CD4-positive, alpha-beta T cell treated with Interleukin-15 for 1 hour (primary cell): Measurements from ENCODE around the gene FBRSL1.

Experiments
- DNase-seq: peaks from one replicate; pipeline ENCODE4 v3.0.0-alpha.2; 2020

Gene FBRSL1

DNA sequence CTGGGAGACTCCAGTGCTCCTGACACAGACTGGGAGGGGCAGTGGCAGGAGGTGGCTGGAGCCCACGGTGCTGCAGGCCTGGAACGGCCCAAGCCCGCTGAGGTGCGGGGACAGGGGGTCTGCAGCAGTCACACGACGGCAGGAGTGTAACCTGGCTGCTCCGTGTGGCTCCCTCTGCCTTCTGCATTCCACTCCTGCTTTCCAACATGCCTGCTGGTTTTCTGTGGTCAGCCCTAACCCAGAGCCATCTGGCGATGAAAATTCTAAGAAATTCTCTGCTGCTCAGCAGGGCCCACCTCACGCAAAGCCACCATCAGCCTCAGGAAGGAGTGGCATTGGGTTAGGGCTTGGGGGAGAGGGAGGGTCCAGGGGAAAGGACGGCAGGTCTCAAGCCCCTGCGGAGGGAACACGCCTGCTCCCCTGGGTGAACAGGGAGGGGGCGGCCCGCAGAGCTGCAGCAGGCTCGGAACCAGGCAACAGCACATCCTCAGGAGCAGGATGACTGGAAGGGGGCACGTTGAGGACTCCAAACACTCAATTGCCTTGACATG is 5.0 kb upstream of the FBRSL1 start:
- no peak for DNase-seq

- no peak for DNase-seq
Measured at GRCh38 chr12:132485619-132486018, 4.3 kb upstream of the FBRSL1 start.

DNA sequence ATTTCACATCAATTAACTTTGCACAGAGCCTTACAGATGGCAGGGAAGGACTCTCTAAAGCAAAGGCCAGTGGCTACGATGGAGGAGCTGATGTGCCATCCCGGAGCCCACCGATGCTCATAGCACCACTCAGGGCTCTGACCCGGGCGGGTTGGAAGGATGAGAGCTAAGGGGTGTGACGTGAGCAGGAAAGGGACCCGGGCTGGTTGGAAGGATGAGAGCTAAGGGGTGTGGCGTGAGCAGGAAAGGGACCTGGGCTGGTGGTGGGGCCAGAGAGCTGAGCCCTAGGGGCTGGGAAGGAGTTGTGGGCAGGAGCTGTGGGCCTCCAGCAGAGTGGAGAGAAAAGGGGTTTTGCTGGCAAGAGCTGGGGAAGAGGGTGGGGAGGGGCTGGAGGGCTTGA is 3.8 kb upstream of the FBRSL1 start:
- DNase-seq = no peak

GRCh38 chr12:132486576-132486975 is 3.4 kb upstream of the FBRSL1 start:
- DNase-seq = no peak

GRCh38 chr12:132487311-132487741 is 2.6 kb upstream of the FBRSL1 start:
- DNase-seq = no peak

- peak; percentile 74 for DNase-seq
Measured at GRCh38 chr12:132488127-132489077, 1.5 kb upstream of the FBRSL1 start.

- DNase-seq = peak; percentile 76
Measured at GRCh38 chr12:132489078-132489601, 811 bp upstream of the FBRSL1 start.

- no peak for DNase-seq
Measured at GRCh38 chr12:132490422-132491137, 629 bp downstream of the FBRSL1 start.

GRCh38 chr12:132491138-132491663 is 1.2 kb downstream of the FBRSL1 start:
- no peak for DNase-seq

DNA sequence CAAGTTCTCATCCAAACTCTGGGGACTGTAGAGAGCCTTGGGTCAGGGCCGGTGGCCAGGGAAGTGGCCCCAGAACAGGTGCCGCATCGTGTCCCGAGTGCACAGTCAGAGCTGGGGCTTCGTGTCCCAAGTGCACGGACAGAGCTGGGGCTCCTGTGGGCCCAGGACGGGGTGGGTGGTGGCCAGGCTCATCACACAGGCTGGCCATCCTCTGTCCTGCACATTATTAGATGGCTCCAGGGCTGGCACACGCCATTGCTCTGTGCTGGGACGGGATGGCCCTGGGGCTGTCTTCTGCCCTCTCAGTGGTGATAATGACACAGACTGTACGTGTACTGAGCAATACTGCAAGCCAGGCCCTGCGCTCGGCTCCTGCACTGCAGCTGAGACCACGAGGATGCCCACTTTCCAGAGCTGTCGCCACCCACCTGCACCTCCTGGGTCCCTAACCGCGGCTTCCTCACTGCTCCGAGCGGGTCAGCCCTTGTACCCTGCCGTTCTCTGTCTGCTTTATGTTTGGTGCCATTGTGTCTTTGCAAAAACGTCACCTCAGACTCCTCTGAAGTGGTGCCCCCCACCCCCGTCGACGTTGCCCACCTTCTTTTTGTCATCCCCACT is 1.9 kb downstream of the FBRSL1 start:
- no peak for DNase-seq

GRCh38 chr12:132492522-132492921 is 2.6 kb downstream of the FBRSL1 start:
- DNase-seq = no peak

DNA sequence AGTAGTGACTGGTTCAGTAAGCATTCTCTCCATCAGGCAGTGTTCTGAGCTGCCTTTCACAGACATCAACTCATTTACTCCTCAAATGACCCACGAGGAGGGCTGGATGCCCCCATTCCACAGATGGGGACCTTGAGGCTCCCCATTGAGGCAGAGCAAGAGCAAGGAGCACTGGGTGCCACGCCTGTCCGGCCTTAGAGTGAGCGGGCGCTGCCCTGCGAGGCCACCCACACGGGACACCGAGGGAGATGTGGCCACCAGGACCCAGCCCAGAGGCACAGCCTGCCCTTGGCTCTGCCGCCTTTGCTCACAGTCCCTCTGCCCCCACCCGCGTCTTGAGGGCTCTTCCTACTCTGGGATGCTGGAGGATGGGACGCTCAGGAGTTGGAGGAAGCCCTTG is 3.0 kb downstream of the FBRSL1 start:
- DNase-seq = no peak

DNA sequence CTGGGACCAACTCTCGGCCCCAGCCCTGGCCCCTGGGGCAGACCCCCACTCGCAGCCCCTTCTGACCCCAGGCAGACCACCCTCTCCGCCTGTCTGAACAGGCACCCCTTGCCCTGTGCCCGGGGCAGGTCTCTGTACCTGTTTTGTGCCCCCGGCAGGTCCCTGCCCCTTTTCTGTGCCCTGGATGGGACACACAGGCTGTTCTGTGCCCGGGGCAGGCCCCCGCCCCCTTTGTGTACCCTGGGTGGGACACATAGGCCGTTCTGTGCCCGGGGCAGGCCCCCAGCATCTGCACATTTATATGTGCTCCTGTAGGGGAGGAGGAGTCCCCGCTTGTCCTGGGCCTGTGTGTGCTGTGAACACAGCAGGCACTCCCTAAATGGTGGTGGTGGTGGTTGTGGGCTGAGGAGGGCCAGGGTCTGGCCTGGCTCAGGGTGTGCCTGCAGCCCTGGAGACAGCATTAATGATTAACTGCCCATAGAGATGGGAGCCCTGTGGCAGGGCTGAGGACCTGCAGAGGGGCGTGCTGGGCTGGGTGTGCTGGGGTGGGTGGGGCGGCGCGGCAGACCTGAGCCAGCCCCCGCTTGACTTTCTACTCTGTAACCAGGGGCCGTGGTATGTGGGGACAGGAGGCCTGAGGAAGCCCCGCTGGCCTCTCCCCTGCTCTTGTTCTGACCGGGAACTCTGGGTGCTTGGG is 3.7 kb downstream of the FBRSL1 start:
- DNase-seq = no peak

GRCh38 chr12:132494294-132495164 is 4.6 kb downstream of the FBRSL1 start:
- DNase-seq = no peak

GRCh38 chr12:132495165-132495544 is 5.2 kb downstream of the FBRSL1 start:
- DNase-seq = no peak

DNA sequence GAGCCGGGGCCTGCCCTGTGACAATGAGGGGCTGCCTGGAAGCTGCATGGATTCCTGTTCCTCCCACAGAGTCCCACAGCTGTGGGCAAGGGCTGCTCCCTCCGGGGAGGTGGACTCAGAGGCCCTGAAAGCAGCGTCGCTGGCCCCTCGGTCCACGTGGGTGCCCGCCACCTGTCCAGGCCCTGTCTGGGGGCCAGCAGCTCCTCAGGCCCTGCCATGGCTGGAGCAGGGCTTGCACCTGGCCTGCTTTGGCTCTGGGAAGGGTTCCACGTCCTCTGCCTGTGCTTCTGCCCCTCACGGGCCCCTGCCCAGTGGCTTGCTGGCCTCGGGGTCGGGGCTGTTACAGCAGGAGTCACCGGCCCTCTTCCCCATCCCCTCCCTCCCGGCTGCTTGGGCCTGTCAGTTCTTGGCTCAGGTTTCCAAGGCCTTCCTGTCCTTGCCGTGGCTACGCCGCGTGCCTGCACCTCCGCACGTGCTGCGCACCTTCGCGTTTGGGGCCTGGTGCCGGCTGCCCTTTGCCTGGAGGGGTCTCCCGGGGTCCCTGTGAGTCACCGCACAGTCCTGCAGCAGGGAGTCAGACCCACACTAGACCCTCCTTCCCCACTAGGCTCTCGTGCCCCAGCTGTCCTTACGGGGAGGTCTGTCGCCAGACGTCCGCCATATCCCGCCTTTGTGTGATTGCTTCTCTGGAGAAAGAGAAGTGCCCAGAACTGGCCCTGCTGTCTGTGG is 5.8 kb downstream of the FBRSL1 start:
- DNase-seq = no peak

- DNase-seq = no peak
Measured at GRCh38 chr12:132496358-132496669, 6.4 kb downstream of the FBRSL1 start.

DNA sequence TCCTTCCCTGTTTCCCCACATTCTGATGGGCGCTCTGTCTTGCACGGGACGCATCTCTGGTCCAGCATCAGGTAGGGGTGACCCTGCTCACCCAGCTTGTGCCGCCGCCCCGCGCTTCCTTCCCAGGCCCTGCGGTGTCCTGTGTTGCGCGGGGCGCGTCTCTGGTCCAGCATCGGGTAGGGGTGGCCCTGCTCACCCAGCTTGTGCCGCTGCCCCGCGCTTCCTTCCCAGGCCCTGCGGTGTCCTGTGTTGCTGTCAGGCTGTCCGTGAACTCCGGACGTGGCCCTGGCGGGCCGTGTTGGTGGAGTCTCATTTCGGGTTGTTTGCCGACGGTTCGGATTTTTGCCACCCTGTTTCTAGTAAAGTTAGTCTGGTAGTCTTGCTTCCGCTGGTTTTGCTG is 6.8 kb downstream of the FBRSL1 start:
- DNase-seq = no peak

- DNase-seq = no peak
Measured at GRCh38 chr12:132497514-132498405, 7.8 kb downstream of the FBRSL1 start.

GRCh38 chr12:132498931-132499330 is 9.0 kb downstream of the FBRSL1 start:
- no peak for DNase-seq
